Caco-2 (cell line): ENCODE data around the gene HSD3B1. TPM values are rescaled to one million over a fixed set of nuclear protein-coding genes. Genes with fewer than 3 reads are reported as not detected.

Experiments
- BruUV-seq: library from RNA; stranded (reverse); fragments of 400-500 nt; replicated peaks from 2 replicates; lab custom pipeline; 2021; lab: Mats Ljungman, UMichigan
- CTCF ChIA-PET: fragments of 300-600 bp; sonication (Branson Sonifier 250); formaldehyde crosslinking; loops from one replicate; lab custom pipeline; 2022; ENCODE audit warnings: antibody characterized with exemption; lab: Charles Lee
- POLR2A ChIA-PET: fragments of 300-600 bp; sonication (Branson Sonifier 250); formaldehyde crosslinking; loops from one replicate; lab custom pipeline; 2022; ENCODE audit warnings: antibody characterized with exemption; lab: Charles Lee
- DNase-seq, 2 experiments: peaks; one replicate each; pipeline versions ENCODE4 v3.0.0 to v3.0.0-alpha.2; 2020 to 2022
- H3K27me3 ChIP-seq: replicated peaks from 2 replicates; pipeline ENCODE4 v1.6.0; 2011; ENCODE audit warnings: low read length; ENCODE audit not compliant: control insufficient read depth, insufficient read depth
- H3K36me3 ChIP-seq: 2 replicates; pipeline ENCODE4 v1.5.1; 2011; ENCODE audit warnings: low read length; ENCODE audit not compliant: control insufficient read depth, insufficient read depth
- H3K4me1 ChIP-seq: fragments of 250-450 bp; sonication (Bioruptor Pico); 2 replicates; pipeline ENCODE4 v1.5.1; 2020; ENCODE audit warnings: mild to moderate bottlenecking
- H3K4me3 ChIP-seq: 2 replicates; pipeline ENCODE4 v1.5.1; 2011; ENCODE audit warnings: low read depth, mild to moderate bottlenecking, control low read depth, low read length
- H3K9me3 ChIP-seq: fragments of 250-450 bp; sonication (Bioruptor Pico); 2 replicates; pipeline ENCODE4 v1.5.1; 2020; ENCODE audit warnings: mild to moderate bottlenecking, moderate library complexity
- H3K27ac Mint-ChIP-seq: one replicate; pipeline ENCODE4 v1.8.0; 2022; ENCODE audit warnings: mixed read lengths; ENCODE audit not compliant: unreplicated experiment
- H3K27me3 Mint-ChIP-seq: one replicate; pipeline ENCODE4 v1.8.0; 2022; ENCODE audit warnings: mixed read lengths; ENCODE audit not compliant: insufficient read depth, unreplicated experiment
- H3K36me3 Mint-ChIP-seq: one replicate; pipeline ENCODE4 v1.8.0; 2022; ENCODE audit warnings: mild to moderate bottlenecking, mixed read lengths; ENCODE audit not compliant: insufficient read depth, unreplicated experiment
- H3K4me1 Mint-ChIP-seq: one replicate; pipeline ENCODE4 v1.8.0; 2022; ENCODE audit warnings: low read depth, mixed read lengths; ENCODE audit not compliant: unreplicated experiment
- H3K4me3 Mint-ChIP-seq: one replicate; pipeline ENCODE4 v1.8.0; 2022; ENCODE audit warnings: mild to moderate bottlenecking, moderate library complexity, mixed read lengths; ENCODE audit not compliant: unreplicated experiment
- H3K9me3 Mint-ChIP-seq: one replicate; pipeline ENCODE4 v1.8.0; 2022; ENCODE audit warnings: mixed read lengths; ENCODE audit not compliant: unreplicated experiment
- intact Hi-C: fragments of 100-400 bp; cut with micrococcal nuclease; formaldehyde crosslinking; loops from one replicate; pipeline ENCODE4 v1.10.0; 2022; ENCODE audit not compliant: unreplicated experiment
- total RNA-seq: library from RNA; stranded (reverse); gene quantifications from 2 replicates; pipeline ENCODE4 v1.2.3, GENCODE V29; 2022
- TF ChIP-seq, protein P1 (sequence below), 2 experiments: fragments of 200-600 bp in 1 of 2; IDR thresholded peaks; 1 replicate in 1 of 2; 2 replicates in 1 of 2; pipeline versions ENCODE4 v1.5.1 to v1.8.0; 2011 to 2022; ENCODE audit warnings: antibody characterized with exemption in 1 of 2, control low read depth in 1 of 2, inconsistent platforms in 1 of 2, low read depth in 1 of 2, low read length in 1 of 2, mild to moderate bottlenecking in 1 of 2, moderate library complexity in 1 of 2; ENCODE audit not compliant: insufficient read depth in 1 of 2, severe bottlenecking in 1 of 2, unreplicated experiment in 1 of 2

The HSD3B1 gene
- total RNA-seq, 1 experiment from 2014 or later = 38.0 TPM

DNA sequence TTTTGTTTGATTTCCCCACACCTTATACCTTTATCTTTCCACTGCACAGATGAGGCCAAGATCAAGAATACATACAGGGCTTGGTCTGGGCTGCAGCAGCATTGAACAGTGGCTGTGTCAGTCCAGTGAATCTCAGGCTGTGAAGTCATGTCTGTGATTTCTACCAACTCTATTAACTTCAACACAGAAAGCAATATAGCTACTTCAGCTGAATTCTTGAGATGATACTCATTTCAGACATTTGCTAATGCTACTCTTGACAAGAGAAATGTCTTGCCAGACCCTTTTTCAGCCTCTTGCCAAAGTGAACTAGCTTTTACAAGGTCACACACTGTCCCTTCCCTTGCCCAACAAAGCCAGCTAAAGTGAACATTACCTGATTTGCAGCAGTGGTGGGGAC lies 25.1 kb upstream of the HSD3B1 start:
- Mint-ChIP-seq H3K27me3 (no peaks in the 10 kb centered on the region), H3K36me3 (peaks cover 7% of the 10 kb centered on the region), H3K4me1 (peaks cover 44% of the 10 kb centered on the region), H3K27ac (peak overlapping the region; percentile 99), H3K9me3 (no peaks in the 10 kb centered on the region), H3K4me3 (no peak overlapping the region)
- peaks cover 48% of the 10 kb centered on the region for H3K4me1 ChIP-seq
- intact Hi-C loops = no loop called here
- no peak for DNase-seq
- H3K4me3 ChIP-seq = no peak overlapping the region
- no peaks in the 10 kb centered on the region for H3K9me3 ChIP-seq
- CTCF ChIA-PET = no interaction called here
- no peaks in the 10 kb centered on the region for H3K27me3 ChIP-seq
- no TSS peak for BruUV-seq
- POLR2A ChIA-PET = no interaction called here
- H3K36me3 ChIP-seq = no peaks in the 10 kb centered on the region
- TF ChIP-seq, protein P1, sequence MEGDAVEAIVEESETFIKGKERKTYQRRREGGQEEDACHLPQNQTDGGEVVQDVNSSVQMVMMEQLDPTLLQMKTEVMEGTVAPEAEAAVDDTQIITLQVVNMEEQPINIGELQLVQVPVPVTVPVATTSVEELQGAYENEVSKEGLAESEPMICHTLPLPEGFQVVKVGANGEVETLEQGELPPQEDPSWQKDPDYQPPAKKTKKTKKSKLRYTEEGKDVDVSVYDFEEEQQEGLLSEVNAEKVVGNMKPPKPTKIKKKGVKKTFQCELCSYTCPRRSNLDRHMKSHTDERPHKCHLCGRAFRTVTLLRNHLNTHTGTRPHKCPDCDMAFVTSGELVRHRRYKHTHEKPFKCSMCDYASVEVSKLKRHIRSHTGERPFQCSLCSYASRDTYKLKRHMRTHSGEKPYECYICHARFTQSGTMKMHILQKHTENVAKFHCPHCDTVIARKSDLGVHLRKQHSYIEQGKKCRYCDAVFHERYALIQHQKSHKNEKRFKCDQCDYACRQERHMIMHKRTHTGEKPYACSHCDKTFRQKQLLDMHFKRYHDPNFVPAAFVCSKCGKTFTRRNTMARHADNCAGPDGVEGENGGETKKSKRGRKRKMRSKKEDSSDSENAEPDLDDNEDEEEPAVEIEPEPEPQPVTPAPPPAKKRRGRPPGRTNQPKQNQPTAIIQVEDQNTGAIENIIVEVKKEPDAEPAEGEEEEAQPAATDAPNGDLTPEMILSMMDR (IDR thresholded peaks at IDR 0.05; ENCODE audit: insufficient read depth in 1 of 2, low read depth in 1 of 2, low read length in 1 of 2, severe bottlenecking in 1 of 2, unreplicated experiment in 1 of 2) = no peak

DNA sequence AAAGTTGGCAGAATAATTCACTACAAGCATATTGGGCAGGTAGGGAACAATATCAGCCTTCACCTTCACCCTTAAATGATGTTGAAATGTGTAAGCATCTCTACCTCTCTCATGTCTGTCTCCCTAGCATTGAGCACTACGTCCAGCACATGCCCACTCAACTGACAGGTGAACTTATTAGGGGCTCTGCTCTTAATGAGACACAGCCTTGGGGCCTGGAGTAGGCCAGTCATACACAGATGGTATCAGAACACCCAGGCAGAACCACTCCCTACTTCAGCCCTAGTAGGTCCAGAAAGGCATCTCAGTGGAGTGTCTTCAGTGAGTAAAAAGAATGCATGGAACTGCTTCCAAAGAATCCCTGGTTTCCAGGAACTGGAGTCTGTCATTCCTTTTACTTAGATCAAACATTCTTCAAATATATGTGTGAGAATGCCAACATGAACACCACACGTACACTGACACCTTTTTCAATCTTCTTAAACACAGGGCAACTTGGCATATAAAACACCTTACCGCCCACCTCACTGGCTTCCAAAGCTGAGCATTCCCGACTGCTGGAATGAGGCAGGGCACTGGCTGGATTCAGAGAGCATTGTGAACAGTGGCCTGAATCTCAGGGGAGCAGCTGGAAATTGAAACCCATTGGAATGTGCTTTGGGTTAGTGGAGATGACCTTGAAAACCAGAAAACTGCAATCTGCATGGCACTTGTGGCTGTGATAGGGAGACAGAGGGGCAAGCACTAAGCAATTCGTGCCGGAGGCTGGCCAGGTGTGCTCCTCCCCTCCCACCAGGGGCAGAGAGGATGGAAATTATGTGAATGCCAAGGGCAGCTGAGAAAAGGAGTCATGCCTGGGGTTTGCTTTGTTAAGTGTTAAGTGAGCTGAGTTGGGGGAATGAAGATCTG lies 24.2 kb upstream of the HSD3B1 start:
- POLR2A ChIA-PET = no interaction called here
- peaks cover 5% of the 10 kb centered on the region for H3K9me3 Mint-ChIP-seq
- TF ChIP-seq, protein P1 (IDR thresholded peaks at IDR 0.05; ENCODE audit: insufficient read depth in 1 of 2, low read depth in 1 of 2, low read length in 1 of 2, severe bottlenecking in 1 of 2, unreplicated experiment in 1 of 2) = no peak
- H3K27ac Mint-ChIP-seq = peak overlapping the region; percentile 99
- no peaks in the 10 kb centered on the region for H3K36me3 ChIP-seq
- peaks cover 7% of the 10 kb centered on the region for H3K36me3 Mint-ChIP-seq
- peak overlapping the region; percentile 54 for H3K4me3 Mint-ChIP-seq
- no peaks in the 10 kb centered on the region for H3K27me3 Mint-ChIP-seq
- TSS peak; percentile 85 for BruUV-seq
- H3K4me3 ChIP-seq = no peak overlapping the region
- intact Hi-C loops = no loop called here
- peaks cover 50% of the 10 kb centered on the region for H3K4me1 ChIP-seq
- peak; percentile 10 to 53 for DNase-seq
- no peaks in the 10 kb centered on the region for H3K9me3 ChIP-seq
- CTCF ChIA-PET = no interaction called here
- no peaks in the 10 kb centered on the region for H3K27me3 ChIP-seq
- H3K4me1 Mint-ChIP-seq = peaks cover 45% of the 10 kb centered on the region

- peaks cover 13% of the 10 kb centered on the region for H3K9me3 Mint-ChIP-seq
- Histone ChIP-seq H3K4me3 (no peak overlapping the region), H3K9me3 (no peaks in the 10 kb centered on the region), H3K27me3 (no peaks in the 10 kb centered on the region), H3K4me1 (peaks cover 59% of the 10 kb centered on the region), H3K36me3 (no peaks in the 10 kb centered on the region)
- H3K4me1 Mint-ChIP-seq = peaks cover 47% of the 10 kb centered on the region
- intact Hi-C loops = loop anchor here (2.0 kb wide), 2 partner anchors 45 to 59 kb away; no protein-coding TSS in a partner anchor
- peak overlapping the region; percentile 99 for H3K27ac Mint-ChIP-seq
- peaks cover 7% of the 10 kb centered on the region for H3K36me3 Mint-ChIP-seq
- CTCF ChIA-PET = no interaction called here
- TF ChIP-seq, protein P1 (IDR thresholded peaks at IDR 0.05; ENCODE audit: insufficient read depth in 1 of 2, low read depth in 1 of 2, low read length in 1 of 2, severe bottlenecking in 1 of 2, unreplicated experiment in 1 of 2) = no peak
- DNase-seq = peak; percentile 73 to 90
- POLR2A ChIA-PET = no interaction called here
- no TSS peak for BruUV-seq
- no peaks in the 10 kb centered on the region for H3K27me3 Mint-ChIP-seq
- H3K4me3 Mint-ChIP-seq = peak overlapping the region; percentile 54
Observed at GRCh38 chr1:119483441-119484200, 23.4 kb upstream of the HSD3B1 start.
